Measurements from ENCODE around the gene CAND2.

DNA sequence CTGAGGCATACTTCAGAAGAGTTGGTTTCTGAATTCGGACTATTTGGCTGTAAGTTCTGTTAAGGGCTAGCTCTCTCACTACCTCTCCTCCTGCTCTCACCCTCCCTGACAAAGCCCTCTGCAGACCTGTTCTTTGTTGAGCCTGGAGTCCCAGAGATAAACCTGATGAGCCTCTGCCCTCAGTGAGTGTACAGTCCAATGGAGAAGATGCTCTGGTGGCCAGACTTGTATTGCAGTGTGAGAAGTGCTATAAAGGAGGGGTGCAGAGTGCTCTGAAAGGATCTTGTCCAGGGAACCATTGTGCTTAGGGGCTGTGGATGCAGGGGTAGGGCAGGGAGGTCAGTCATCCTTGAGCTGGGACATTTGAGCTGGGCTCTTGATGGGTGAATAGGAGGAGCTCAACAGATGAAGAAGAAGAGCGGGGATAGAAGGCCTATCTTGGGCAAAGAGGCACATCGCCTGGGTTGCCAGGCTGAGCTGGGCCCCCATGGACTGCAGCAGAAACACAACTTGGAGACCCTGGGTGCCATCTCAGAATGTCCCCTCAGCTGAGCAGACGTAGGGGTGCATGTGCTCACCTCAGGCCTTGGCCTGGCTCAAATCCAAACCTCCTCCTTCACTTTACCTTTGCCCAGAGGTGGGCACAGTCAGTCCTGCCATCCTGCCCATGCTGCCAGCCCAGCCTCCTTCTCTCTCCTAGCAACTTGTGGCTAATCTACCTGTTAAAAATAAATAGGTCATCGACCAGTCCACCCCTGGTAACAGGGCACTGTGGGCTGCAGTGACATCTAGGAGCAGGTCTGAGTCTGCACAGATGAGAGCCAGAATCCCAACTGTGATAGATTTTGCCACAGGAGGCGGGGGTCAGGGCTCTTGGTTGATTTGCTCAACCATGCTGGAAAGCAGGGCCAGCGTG is 3.3 kb downstream of the CAND2 start:
- TF ChIP-seq POLR2A (IDR thresholded peaks at IDR 0.05; ENCODE audit: low read depth, low read length) (no peak), POU2F2 (IDR thresholded peaks at IDR 0.05; ENCODE audit: low read depth, low read length) (no peak), TAF1 (IDR thresholded peaks at IDR 0.05; ENCODE audit: low read depth, low read length) (no peak)
